ENCODE results near the gene AQR.
"Not testable (repeated sequence)": the region's sequence is repeated elsewhere in the genome, so short reads cannot be mapped to it uniquely, and the experiment has no call there.

The AQR gene

GRCh38 chr15:34828145-34828911, 141.2 kb downstream of the AQR start:
- no peak overlapping the region for H3K4me3 ChIP-seq (ENCODE audit: low read depth, low read length)
- no peak for TF ChIP-seq CTCF (IDR thresholded peaks at IDR 0.05; ENCODE audit: low read depth, low read length, missing control alignments)
- DNase-seq (ENCODE audit: low read depth) = no peak

GRCh38 chr15:34821831-34822230, 147.7 kb downstream of the AQR start:
- no peak for TF ChIP-seq CTCF (IDR thresholded peaks at IDR 0.05; ENCODE audit: low read depth, low read length, missing control alignments)
- no peak overlapping the region for H3K4me3 ChIP-seq (ENCODE audit: low read depth, low read length)
- DNase-seq (ENCODE audit: low read depth) = no peak

GRCh38 chr15:34820110-34820509, 149.4 kb downstream of the AQR start:
- H3K4me3 ChIP-seq (ENCODE audit: low read depth, low read length) = no peak overlapping the region
- no peak for TF ChIP-seq CTCF (IDR thresholded peaks at IDR 0.05; ENCODE audit: low read depth, low read length, missing control alignments)
- DNase-seq (ENCODE audit: low read depth) = no peak

- no peak overlapping the region for H3K4me3 ChIP-seq (ENCODE audit: low read depth, low read length)
- no peak for TF ChIP-seq CTCF (IDR thresholded peaks at IDR 0.05; ENCODE audit: low read depth, low read length, missing control alignments)
These were observed 151.0 kb downstream of the AQR start for GRCh38 chr15:34818526-34818925.

GRCh38 chr15:34815836-34816235, 153.7 kb downstream of the AQR start:
- no peak for DNase-seq (ENCODE audit: low read depth)
- TF ChIP-seq CTCF (IDR thresholded peaks at IDR 0.05; ENCODE audit: low read depth, low read length, missing control alignments) = no peak
- H3K4me3 ChIP-seq (ENCODE audit: low read depth, low read length) = no peak overlapping the region

More at GRCh38 chr15:34818526-34818925, 151.0 kb downstream of the AQR start:
- DNase-seq (ENCODE audit: low read depth) = no peak

- DNase-seq (ENCODE audit: low read depth) = no peak
- H3K4me3 ChIP-seq (ENCODE audit: low read depth, low read length) = no peak overlapping the region
- TF ChIP-seq CTCF (IDR thresholded peaks at IDR 0.05; ENCODE audit: low read depth, low read length, missing control alignments) = no peak
These were observed 155.9 kb downstream of the AQR start for GRCh38 chr15:34813446-34814190.

- not testable (repeated sequence) for H3K4me3 ChIP-seq (ENCODE audit: low read depth, low read length)
These were observed 156.6 kb downstream of the AQR start for GRCh38 chr15:34812868-34813365.

More at GRCh38 chr15:34812868-34813365, 156.6 kb downstream of the AQR start:
- DNase-seq (ENCODE audit: low read depth) = not testable (repeated sequence)
